GM19328 (cell line): ENCODE measurements around the gene SPTBN1.

Experiments used
- ATAC-seq: cut with Tn5 transposase; IDR thresholded peaks from one replicate; pipeline ENCODE4 v1.9.1; 2021; ENCODE audit warnings: mild to moderate bottlenecking, moderate library complexity; ENCODE audit not compliant: unreplicated experiment

The SPTBN1 gene

DNA sequence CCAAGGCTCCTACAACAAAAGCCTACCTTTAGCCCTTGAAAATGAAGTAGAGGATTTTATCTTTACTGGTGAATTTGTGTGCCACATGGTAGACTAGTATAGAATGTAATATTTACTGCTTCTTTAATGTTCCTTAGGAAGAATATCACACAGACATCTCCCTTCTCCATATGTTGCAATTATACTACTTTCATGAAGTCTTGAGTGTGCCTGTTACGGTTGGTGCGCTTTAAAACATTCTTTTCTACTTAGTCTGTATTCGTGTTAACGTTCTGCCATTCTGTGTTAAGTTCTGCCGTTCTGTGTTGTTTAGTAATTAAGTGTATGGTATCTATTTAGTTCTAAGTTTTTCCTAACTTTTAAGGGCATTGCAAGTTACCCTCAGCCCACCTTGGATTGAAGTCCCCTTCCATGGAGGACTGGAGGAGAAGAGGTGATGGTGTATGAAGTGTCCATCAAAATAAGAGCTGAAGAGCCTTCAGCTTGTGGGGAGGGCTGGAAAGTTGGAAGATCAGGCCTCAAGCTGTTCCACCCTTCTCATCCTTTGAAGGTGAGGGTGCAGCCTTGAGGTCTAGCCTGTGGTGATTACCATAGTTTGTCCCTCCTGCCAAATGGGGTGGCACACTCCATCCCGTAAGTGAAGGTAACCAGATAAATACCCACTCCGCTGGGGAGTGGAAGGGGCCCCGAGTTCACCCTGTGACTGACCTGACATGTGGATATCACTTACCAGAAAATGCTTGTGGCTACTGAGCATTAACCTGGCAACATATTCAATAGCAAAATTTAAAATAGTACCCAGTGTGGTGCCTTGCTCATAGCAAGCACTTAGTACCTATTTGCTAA, 131.3 kb downstream of the SPTBN1 start:
- ATAC-seq: no peak

DNA sequence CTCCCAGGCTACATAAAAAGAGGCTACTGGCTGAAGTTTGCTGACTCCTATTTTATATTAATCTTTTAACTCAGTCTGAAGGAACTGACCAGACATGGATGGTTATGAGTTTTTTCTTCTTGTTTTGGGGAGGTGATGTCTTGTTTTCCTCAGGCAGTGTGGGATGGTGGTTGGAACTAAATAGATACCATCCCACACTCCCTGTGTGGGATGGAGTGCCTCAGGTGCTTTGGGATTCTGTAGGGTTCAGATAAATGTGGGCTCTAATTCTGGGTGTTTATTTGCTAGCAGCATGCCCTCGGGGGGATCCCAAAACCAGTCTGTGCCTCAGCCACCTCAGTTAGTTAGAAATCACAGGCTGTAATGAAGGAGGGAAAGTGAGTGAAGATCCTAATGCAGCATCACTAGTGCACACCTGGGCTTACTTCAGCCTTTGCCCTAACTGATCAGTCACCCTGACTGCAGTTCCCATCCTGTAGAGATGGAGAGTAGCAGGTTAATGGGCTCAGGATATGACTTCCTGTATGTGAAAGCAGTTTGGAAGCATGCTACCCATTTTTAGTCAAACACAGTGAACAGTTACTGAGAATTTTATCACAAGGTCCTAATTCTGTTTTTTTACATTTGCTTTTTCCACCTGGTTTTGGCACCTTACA, 132.2 kb downstream of the SPTBN1 start:
- no peak for ATAC-seq

DNA sequence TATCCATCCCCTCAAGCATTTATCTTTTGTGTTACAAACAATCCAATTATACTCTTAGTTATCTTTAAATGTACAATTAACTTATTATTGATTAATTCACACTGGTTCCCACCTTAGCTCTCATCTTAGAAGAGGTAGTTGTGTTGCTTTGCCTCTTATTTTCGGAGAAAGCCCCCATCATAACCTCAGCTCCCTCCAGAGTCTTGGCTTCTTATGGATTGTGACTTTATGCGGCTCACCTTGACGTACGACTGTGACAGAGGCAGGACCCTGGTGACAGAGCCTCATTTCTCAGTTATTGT, 132.9 kb downstream of the SPTBN1 start:
- no peak for ATAC-seq

DNA sequence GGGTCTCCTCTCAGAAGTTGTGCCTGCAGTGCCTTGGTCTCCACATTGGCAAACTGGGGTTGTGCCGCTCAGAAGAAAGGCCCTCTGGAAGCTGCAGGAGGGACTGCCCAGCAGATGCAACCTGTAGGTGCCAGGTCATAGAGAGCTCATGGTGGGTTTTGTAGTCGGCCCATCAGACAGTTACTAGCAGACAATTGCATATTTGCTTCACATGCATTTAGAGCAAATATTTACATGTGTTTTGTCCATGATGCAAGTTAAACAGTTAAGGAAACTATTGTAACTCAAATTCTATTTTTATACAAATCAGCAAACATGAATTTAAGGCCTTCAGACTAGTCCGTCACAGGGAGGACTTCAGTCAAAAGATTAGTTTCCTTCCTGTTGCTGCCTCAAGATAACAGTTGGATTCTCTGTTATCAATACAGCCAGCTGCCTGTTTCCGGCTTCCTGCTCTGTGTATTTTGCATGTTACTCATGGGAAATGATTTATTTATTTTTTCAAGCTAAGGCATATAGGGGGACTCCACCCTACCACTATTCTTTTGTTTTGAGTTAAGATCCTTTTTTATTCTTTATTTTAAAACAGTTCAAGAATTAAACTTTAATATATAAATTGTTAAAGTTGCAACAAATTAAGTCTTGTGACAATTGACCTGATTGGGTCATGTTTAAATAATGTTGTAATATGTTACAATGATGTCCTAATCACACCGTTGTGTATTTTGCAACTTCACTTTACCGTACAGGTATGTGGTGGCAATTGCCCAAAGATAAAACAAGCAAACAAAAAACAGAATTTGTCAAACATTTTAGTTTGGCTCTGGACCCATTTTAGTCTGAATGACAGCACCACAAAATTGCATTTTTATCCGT, 133.5 kb downstream of the SPTBN1 start:
- no peak for ATAC-seq

DNA sequence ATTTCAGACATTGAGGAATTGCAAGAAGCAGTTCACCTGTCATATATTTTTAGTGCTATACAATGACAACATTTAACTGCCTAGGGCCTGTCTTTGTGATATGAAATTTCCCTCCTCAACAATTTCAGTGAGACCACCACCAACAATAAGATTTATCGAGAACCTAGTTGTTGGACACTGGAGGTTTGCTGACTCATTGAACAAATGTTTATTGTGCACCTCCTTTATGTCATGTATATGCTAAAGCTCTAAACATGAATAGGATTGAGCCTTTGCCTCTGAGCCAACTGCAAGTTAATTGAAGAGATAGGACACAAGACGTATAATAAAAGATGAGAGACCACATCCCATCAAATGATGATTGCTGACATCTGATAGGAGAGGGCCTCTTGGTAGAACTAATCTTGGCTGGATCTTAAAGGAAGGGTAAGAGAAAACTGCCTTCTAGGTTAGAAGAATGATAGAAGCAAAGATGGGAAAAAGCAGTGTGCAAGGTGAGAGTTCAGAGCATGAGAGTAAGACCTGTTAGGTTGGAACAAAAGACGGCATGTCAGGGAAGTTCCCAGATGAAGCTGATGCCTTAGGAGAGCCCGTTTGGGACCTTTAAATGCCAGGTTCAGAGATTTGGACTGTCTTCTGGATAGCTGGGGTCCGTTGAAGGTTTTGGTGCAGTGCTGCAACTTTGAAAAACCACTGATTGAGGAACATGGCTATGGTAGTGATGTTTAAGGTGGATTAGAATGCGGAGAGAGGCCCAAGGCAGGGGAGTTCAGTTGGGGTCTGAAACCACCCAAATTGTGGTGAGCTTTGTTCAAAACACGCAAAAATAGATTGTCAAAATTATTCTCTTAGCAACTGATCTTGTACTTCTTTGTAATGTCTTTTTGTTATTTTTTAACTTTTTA, 134.3 kb downstream of the SPTBN1 start:
- no peak for ATAC-seq

DNA sequence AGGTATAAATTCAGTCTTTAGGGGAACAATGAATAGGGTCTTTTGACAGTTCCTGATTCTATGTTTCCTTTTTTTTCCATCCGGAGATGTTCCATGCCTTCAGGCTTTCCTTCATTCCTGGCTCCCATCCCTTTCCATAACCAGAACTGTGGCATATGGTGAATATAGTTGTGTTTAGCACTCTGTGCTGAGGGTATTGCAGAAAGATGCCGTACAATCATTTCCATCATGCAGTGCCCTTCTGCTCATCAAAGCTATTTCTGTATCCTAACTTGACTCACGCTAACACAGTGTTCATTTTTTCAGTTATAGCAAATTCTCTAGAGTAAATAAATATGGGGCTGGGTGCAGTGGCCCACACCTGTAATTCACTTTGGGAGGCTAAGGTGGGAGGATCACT, 135.4 kb downstream of the SPTBN1 start:
- no peak for ATAC-seq

DNA sequence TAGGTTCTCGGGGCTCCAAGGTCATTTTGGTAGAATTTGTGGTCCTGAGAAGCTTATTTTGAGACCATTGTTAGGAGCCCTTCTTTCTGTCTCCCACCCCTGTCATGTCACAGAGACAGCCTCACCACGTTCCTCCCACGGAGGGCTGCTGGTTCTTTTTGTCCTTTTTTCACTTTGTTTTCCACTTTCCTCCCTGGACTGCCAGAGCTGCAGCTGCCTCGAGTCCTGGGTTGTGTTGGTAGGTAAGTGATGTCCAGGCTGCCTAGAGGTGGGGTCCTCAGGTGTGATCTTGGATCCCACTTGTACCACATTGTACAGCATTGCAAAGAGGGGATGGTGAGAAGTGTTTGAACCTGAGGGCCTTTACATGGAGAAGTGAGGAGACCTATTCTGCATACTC, 137.1 kb downstream of the SPTBN1 start:
- ATAC-seq: no peak

DNA sequence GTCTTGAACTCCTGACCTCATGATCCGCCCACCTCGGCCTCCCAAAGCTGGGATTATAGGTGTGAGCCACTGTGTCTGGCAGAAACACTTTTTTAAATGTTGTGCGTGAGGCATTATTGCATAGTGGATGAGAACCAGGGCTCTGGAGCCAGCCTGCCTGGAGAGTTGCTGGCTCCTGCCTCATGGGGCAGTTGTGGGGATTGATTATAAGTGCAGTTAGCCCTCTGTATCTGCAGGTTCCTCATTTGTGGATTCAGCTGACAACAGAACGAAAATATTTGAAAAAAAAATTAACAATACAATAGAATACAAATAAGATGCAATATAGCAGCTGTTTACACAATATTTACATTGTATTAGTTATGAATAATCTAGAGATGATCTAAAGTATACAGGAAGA, 137.9 kb downstream of the SPTBN1 start:
- no peak for ATAC-seq

DNA sequence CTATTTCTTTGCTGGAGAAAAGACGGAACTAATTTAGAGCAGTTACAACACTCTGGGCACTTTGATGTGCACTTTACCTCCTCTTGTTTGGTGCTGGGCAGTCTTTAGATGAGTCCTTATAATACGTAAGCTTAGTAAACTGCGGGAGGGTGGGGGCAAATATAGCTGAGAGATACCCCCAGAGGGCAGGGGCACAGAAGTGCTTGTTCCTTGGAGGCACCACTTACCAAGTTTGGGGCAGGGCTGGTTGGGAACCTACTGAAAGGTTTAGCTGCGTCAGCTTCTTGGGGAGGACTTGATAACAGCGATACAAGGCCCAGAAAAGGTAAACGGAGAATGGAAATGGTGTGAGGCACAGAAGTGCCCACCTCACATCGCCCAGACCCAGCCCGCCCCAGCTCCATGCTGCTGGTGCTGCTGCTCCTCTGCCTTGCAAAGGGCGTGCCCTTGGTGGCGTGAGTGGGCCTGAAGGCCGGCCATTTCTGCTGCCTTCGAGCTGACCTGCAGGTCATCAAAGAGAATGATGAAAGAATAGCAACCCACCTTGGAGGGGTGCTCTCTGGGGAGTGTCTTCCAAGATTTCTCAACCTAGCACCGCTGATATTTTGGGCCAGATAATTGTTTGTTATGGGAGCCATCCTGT, 139.2 kb downstream of the SPTBN1 start:
- no peak for ATAC-seq

DNA sequence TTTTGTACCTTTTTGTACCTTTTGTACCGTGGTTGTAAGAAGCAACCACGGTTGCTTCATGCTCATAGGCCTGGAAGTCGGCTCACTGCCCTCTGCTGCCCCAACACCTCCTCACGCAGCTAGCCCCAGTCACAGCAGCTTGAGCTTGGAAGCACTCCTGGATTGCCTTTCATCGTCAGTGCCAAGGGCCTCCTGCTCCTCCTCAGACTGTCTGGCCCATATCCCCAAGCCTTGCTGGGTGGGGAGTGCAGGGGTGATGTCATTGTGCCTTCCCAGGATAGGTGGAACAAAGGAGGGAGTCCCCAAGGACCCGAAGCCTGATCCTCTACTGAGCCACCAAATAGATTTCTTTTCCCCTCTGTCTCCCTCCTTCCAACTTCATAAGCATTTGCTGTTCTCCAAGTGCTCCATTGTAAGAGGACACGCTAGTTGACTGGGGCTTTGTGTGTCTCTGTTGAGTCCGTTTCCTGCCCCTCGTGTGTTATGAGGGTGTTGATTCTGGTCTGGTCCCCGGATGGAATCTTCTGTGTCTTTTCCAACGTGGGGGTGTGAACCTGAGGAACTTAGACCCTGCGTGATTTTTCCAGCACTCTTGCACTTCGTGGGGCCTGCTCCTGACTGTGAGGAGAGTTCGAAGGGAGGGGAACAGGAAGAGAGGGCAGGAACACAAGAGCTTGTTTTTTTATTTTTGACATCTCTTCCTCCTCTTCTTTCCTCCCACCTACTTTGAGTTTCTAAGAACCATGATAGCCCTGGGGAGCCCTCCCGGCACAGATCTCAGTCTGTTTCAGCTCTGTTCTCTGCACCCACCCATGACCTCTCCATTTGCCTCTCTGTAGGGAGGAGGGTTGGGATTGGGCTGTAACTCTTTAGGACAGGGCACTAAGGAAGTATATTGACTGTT, 140.1 kb downstream of the SPTBN1 start:
- no peak for ATAC-seq

DNA sequence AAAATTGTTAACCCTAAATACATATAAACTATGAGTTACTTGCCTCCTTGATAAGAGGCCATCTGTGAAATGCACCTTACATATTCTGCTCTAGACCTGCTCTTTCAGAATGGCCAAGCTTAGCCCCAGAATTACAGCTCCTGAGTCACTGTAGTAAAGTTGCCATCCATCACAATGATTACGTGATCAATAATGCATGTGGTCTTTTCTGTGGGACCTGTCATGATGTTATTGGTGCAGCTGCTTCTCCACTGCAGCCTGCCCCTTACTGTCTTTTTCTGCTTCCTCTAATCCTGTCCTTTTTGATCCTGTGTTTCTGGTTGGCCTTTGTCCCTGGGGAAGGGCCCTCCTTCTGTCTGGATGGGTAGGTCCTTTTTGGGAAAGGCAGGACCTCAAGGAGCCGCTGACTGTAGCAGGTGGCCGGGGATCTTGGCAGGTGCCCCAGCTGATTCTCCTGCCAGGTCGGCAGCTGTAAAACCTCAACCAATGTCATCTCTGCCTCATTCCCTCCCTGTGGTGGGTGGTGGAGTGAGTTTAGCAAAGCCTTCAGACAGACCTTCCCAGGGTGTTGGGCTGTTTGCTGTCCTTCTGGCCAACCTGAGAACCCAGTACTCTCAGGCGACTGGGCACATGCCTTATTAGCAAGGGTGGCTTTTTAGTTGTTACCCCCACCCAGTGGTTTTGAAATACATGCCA, 141.2 kb downstream of the SPTBN1 start:
- ATAC-seq: no peak

DNA sequence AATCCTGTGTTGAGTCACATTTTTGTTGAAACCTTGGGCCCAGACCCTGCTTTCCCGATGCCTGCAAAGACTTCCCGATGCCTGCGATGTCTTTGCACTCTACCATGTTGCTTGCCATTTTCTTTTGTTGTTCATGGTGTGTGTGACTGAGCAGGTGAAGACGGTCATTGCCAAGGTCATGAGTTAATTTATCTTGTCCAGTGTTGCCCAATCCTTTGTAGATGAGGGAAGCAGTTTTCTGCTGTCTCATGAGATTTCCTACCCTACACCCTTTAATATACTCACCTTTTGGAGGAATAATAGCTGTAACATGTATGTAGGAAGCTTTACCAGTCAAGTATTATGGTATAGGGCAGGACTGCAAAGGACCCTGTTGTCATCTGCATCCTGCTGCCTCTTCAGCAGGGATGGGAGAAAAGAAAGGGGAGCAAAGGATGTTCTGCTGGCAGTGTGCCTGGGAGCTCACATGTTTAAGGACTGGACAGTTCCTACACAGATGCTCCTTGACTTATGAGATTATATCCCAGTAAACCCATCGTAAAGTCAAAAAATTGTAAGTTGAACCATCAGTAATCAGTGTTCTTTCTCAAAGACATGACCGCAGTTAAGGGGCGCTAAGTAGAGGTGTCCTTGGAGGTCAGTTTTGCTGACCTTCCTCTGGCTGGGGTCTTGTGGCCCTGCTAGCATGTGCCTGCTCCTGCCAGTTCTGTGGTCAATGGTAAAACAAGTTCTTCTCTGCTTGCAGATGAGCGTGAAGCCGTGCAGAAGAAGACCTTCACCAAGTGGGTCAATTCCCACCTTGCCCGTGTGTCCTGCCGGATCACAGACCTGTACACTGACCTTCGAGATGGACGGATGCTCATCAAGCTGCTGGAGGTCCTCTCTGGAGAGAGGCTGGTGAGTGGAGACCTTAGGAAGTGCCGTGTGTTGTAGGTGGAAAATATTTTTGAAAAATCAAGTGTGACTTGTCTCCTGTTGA, 142.5 kb downstream of the SPTBN1 start:
- ATAC-seq: no peak

DNA sequence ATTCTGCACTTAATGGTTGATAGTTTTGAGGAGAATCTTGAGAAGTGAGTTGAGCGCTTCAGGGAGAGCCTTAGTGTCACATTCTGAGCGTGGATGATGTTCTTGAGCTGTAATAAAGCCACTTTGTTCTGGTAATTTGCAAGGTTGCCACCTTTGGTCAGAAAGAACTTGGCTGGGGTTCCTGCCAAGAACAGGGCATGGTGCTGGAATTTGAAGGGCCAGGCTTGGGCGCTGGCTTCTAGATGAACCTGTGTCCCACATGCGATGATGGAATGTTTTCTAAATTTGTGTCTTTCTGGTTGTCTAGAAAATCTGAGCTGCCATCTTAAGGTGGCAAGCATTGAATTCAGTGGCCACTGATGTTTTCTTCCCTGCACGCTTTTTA, 143.2 kb downstream of the SPTBN1 start:
- no peak for ATAC-seq

DNA sequence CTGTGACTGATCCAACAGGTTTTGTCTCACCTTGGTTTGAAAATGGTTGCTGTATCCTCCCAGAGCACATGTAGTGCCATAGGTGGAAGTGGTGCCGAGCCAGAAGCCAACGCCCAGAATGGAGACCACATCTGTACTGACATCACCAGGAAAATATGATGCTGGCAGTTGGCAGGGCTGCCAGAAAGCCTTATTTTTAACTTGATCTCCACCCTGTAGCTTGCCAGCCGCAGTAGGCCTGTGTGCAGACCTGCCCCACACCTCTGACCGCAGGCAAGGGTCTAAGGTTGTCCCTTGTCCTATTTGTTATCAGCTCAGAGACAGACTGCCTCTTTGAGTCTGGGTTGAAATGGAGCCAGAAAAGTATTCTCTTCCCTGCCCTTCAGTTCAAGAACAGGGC, 143.8 kb downstream of the SPTBN1 start:
- ATAC-seq: no peak

DNA sequence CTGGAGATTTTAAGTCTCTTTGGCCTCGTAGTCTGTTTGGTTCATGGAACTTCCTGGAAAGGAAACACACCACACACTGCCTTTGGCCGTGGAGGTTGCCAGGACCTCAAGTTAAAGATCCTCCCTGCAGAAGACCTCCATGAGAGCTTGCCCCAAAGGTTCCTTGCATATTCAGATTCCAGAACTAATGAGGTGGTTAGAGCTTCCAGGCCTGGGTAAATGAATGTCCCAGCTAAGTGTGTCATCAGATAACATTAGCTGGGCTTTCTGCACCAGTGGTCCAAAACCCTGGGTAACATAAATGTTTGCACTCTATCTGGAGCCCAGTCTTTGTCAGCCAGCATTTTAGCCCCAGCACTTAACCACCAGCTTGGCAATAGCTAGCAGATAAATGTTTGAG, 145.2 kb downstream of the SPTBN1 start:
- ATAC-seq: no peak

DNA sequence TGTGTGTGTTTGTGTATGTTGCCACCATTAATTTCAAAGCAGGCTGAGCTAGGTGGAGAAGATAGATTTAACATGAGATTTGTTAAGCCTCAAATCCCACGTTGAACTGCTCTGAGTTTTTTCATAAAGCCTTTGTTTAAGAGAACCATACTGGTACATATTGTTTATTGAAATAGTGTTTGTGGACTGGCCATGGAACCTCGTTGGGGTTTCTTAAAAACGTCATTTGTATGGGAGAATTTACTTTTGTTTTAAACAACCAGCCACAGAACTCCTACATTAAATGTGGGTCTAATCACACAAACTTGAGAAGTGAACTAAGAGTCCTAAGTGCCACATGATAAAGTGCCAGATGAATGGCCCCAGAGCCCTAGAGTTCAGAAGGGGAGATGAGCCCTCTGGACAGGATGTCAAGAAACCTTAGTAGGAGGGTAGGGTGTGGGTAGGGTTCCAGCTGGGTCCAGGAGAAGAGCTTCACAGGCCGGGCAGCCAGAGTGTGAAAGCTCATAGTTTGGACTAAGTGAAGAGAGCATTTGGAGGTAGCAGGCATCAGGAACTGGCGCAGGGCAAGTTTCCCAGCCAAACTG, 146.7 kb downstream of the SPTBN1 start:
- no peak for ATAC-seq

DNA sequence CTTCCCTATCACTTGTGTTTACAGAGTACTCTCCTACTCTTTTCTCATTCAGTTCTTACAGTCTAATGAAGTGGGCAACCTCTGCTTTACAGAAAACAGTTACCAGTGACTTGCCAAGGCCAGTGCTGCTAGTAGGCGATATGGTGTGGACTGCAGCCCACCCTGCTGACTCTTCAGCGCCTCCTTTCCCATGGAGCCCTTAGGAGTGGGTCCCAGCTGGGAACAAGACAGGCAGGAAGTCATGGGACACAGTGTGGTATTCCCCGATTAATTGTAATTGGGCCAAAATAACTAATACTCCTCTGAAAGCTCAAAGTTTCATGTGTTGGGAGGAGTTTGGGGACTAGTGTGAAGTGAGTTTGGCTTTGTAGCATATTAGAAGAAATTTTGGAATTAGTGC, 147.2 kb downstream of the SPTBN1 start:
- no peak for ATAC-seq
